Measurements from ENCODE around the gene ZNF48. TPM values are rescaled to one million over a fixed set of nuclear protein-coding genes. Genes with fewer than 3 reads are reported as not detected.

ZNF48 gene
- polyA plus RNA-seq, 1 of the 3 experiments (the other 2 are of a cell fraction) = 8.8 TPM

DNA sequence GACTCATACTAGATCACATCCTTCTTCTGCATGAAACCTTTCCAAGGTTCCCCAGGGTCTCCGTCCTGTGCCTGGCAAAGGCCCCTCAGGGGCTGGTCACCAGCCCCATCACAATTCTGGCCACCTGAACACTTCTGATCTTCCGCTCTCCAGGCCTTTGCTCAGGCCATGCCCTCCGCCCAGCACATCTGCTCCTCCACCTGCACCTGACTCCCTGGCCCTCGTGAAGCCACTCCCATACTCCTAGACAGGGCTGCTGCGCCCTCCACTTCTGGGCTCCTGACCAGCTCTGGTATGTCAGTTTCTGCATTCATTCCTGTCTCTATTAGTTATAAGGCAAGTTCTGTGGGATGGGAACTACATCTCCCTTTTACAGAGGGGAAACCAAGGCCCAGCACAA, 22.5 kb upstream of the ZNF48 start:
- no peak for TF ChIP-seq RAD21 (IDR thresholded peaks at IDR 0.05; ENCODE audit: low read length)
- no peak for TF ChIP-seq TEAD4 (IDR thresholded peaks at IDR 0.05; ENCODE audit: borderline replicate concordance, insufficient read depth)
- TF ChIP-seq, protein P1, sequence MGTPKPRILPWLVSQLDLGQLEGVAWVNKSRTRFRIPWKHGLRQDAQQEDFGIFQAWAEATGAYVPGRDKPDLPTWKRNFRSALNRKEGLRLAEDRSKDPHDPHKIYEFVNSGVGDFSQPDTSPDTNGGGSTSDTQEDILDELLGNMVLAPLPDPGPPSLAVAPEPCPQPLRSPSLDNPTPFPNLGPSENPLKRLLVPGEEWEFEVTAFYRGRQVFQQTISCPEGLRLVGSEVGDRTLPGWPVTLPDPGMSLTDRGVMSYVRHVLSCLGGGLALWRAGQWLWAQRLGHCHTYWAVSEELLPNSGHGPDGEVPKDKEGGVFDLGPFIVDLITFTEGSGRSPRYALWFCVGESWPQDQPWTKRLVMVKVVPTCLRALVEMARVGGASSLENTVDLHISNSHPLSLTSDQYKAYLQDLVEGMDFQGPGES (IDR thresholded peaks at IDR 0.05; ENCODE audit: low read depth, low read length) = no peak
- TF ChIP-seq TAF1 (IDR thresholded peaks at IDR 0.05; ENCODE audit: borderline replicate concordance, low read depth, low read length) = no peak
- no peak for TF ChIP-seq FOSL2 (IDR thresholded peaks at IDR 0.05; ENCODE audit: borderline replicate concordance, low read depth)
- TF ChIP-seq RFX5 (IDR thresholded peaks at IDR 0.05; ENCODE audit: low read length) = no peak
- TF ChIP-seq, protein P2, sequence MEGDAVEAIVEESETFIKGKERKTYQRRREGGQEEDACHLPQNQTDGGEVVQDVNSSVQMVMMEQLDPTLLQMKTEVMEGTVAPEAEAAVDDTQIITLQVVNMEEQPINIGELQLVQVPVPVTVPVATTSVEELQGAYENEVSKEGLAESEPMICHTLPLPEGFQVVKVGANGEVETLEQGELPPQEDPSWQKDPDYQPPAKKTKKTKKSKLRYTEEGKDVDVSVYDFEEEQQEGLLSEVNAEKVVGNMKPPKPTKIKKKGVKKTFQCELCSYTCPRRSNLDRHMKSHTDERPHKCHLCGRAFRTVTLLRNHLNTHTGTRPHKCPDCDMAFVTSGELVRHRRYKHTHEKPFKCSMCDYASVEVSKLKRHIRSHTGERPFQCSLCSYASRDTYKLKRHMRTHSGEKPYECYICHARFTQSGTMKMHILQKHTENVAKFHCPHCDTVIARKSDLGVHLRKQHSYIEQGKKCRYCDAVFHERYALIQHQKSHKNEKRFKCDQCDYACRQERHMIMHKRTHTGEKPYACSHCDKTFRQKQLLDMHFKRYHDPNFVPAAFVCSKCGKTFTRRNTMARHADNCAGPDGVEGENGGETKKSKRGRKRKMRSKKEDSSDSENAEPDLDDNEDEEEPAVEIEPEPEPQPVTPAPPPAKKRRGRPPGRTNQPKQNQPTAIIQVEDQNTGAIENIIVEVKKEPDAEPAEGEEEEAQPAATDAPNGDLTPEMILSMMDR (IDR thresholded peaks at IDR 0.05) = no peak
- TF ChIP-seq, protein P3, sequence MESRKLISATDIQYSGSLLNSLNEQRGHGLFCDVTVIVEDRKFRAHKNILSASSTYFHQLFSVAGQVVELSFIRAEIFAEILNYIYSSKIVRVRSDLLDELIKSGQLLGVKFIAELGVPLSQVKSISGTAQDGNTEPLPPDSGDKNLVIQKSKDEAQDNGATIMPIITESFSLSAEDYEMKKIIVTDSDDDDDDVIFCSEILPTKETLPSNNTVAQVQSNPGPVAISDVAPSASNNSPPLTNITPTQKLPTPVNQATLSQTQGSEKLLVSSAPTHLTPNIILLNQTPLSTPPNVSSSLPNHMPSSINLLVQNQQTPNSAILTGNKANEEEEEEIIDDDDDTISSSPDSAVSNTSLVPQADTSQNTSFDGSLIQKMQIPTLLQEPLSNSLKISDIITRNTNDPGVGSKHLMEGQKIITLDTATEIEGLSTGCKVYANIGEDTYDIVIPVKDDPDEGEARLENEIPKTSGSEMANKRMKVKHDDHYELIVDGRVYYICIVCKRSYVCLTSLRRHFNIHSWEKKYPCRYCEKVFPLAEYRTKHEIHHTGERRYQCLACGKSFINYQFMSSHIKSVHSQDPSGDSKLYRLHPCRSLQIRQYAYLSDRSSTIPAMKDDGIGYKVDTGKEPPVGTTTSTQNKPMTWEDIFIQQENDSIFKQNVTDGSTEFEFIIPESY (IDR thresholded peaks at IDR 0.05; ENCODE audit: borderline replicate concordance, low read depth) = no peak
- TF ChIP-seq EZH2phosphoT487 (IDR thresholded peaks at IDR 0.05; ENCODE audit: borderline replicate concordance, low read depth) = no peak
- TF ChIP-seq EP300 (IDR thresholded peaks at IDR 0.05; ENCODE audit: borderline replicate concordance in 1 of 2, low read depth in 1 of 2, low read length in 1 of 2) = no peak
- no peak for TF ChIP-seq NRF1 (IDR thresholded peaks at IDR 0.05; ENCODE audit: low read depth, low read length)
- TF ChIP-seq, protein P4, sequence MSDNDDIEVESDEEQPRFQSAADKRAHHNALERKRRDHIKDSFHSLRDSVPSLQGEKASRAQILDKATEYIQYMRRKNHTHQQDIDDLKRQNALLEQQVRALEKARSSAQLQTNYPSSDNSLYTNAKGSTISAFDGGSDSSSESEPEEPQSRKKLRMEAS (IDR thresholded peaks at IDR 0.05; ENCODE audit: low read depth) = no peak
- no peak for TF ChIP-seq GATA2 (CRISPR knock-in tag; IDR thresholded peaks at IDR 0.05)
- TF ChIP-seq YY1 (IDR thresholded peaks at IDR 0.05; ENCODE audit: low read depth) = no peak
- TF ChIP-seq MXI1 (IDR thresholded peaks at IDR 0.05; ENCODE audit: low read depth, low read length) = no peak
- TF ChIP-seq MEF2A (IDR thresholded peaks at IDR 0.05; ENCODE audit: borderline replicate concordance, low read depth) = no peak
- TF ChIP-seq RXRA (IDR thresholded peaks at IDR 0.05; ENCODE audit: borderline replicate concordance, low read depth) = no peak
- TF ChIP-seq CHD2 (IDR thresholded peaks at IDR 0.05; ENCODE audit: low read length, partially characterized antibody) = no peak
- TF ChIP-seq FOXM1 (IDR thresholded peaks at IDR 0.05; ENCODE audit: low read depth) = no peak
- TF ChIP-seq, protein P5, sequence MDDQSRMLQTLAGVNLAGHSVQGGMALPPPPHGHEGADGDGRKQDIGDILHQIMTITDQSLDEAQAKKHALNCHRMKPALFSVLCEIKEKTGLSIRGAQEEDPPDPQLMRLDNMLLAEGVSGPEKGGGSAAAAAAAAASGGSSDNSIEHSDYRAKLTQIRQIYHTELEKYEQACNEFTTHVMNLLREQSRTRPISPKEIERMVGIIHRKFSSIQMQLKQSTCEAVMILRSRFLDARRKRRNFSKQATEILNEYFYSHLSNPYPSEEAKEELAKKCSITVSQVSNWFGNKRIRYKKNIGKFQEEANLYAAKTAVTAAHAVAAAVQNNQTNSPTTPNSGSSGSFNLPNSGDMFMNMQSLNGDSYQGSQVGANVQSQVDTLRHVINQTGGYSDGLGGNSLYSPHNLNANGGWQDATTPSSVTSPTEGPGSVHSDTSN (IDR thresholded peaks at IDR 0.05) = no peak
- peaks cover 8% of the 10 kb centered on the region for H3F3A ChIP-seq (replicated peaks; ENCODE audit: insufficient read depth)
- no peak for DNase-seq
- H3K9me2 ChIP-seq = no peaks in the 10 kb centered on the region
- CTCF ChIA-PET = interaction anchor here (1.3 kb wide), 1 partner anchor 37 kb away, joined by 5 read pairs; no protein-coding TSS in a partner anchor
- peaks cover 22% of the 10 kb centered on the region for H3K79me2 ChIP-seq (ENCODE audit: insufficient read depth)
- peaks cover 19% of the 10 kb centered on the region for H4K20me1 ChIP-seq (ENCODE audit: insufficient read depth)
- no peaks in the 10 kb centered on the region for H3K27me3 ChIP-seq (ENCODE audit: insufficient read depth)
- no peak overlapping the region for H3K4me3 ChIP-seq (ENCODE audit: low read depth in 2 of 2, low read length in 1 of 2)
- WGBS (ENCODE audit: low lambda C conversion rate) = 88% methylated on average over 5 of the region's 5 CpGs
- H3K9me3 ChIP-seq = no peaks in the 10 kb centered on the region
- H3K4me1 ChIP-seq (ENCODE audit: control insufficient read depth in 1 of 2, insufficient read depth in 2 of 2, low read depth in 1 of 2, low read length in 1 of 2) = peaks cover 10 to 37% of the 10 kb centered on the region in 2 experiments
- no peaks in the 10 kb centered on the region for H3K36me3 ChIP-seq (replicated peaks in 1 of 2; ENCODE audit: control insufficient read depth in 1 of 2, insufficient read depth in 2 of 2, low read length in 1 of 2)
- no peak overlapping the region for H2AFZ ChIP-seq (ENCODE audit: low read depth)
- no peak overlapping the region for H3K9ac ChIP-seq
- no peak overlapping the region for H3K27ac ChIP-seq (ENCODE audit: low read depth in 2 of 2, low read length in 1 of 2)
- POLR2A ChIA-PET = no interaction called here
- no peak overlapping the region for H3K4me2 ChIP-seq

All from SK-N-SH (cell line).